ENCODE measurements around the gene KRTAP5-3.

The KRTAP5-3 gene

DNA sequence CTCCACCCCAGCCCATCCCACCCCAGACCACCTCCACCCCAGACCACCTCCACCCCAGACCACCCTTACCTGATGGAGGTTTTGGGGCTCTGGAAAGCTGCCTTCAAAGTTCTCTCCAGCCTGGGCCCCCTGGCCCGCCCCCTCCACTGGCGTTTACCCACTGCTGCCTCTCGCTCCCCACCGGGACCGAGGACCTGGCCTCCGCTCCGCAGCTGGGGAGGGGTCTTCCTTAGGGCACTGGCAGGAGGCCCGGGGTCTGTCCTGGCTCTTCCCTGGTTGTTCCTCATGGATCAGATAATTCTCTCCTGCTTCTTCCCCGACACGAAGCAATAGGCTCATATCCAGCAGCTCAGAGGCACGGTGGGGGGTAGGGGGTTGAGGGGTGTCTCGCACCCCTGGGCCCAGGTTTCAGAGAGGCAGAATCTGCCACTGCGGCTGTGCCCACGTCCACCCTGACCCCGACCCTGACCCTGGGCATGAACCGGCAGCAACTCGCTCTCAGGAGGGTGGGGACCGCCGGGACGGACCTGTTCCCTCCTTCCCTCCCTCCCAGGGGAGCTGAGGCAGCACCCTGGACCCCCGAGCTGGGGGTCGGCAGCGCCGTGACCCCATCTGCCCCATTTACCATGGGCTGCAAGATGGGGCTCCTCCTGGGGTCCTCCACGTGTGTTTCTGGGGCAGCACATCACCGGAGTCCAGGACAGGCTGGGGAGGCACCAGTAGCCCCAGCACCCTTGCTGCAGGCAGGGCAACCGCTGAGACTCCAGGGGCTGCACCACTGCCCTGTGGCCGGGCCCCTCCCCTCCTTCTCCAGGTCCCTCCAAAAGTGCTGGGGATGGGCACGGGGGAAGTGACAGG lies 34.3 kb upstream of the KRTAP5-3 start:
- no peak for DNase-seq

DNA sequence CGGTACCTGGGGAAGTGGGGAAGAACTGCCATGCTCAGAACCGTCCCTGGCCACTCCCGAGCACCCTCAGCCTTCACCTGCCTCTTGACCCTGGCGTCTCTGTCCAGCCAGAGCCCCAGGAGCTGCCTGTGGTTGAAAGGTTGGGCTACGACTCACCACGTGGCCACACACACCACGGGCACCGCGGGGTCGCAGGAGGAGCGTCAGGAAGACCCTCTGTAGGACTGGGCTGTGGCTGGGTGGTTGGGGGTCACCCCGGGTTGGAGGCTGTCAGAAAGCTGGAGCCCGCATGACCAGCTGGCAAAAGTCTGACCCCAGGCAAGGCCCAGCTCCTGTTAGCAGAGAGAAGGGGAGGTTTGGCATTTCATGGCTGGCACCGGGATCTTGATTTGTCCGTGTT lies 32.8 kb upstream of the KRTAP5-3 start:
- no peak for DNase-seq

DNA sequence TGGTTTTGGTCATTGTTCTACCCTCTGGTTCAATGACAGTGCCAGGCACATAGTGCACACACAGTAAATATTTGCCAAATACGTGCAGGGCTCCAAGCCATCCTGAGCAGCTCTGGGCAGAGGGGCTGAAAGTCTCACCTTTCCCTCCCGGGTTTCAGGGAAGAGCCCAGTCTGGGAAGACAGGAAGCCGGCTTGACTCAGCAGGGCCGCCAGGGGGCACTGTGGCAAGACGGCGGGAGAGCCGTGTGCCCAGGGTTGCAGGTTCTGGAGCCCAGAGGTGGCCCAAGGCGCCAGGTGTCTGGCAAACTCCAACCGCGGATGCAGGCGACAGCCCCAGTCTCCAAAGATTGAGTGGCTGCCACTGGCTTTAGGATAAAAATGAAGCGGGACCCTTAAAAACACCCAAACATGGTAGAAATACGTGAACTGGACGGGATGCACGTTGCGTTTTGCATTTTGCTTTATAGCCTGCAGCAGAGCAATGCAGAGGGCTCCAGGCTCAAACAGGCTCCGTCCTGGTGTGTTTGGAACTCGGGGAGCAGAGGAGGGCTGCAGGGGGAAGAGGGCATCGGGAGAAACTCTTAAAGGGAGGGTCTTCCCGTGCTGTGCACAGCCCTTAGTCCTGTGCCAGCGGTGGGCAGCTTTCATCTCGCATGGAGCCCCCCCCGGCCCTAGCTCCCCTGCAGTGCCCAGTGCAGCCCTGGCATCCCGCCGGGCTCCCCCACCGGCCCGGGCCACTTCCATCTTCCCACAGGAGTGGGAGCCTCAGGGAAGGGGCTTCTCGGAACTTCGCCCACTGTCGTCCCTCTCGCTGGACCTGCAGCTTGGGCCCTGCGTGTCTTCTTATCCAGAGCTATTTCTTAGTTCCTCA lies 32.0 kb upstream of the KRTAP5-3 start:
- peak; percentile 34 for DNase-seq

DNA sequence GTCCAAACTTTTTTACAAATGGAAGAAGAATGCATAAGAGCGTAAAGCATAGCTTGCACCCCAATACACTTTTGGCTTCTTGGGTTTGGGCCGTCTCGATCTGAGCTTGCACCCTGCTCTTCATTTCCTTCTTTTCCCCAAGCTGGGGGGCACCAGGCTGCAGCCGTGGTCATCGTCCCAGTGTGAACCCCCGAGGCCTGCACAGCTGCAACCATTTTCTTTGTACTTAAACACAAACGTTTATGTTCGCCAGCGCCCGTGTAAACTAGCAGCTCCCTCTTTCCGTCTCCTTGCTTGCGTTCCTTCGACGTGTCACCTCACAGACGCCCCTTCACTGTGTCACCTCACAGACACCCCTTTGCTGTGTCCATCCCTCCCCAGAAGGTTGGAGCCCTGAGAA lies 31.4 kb upstream of the KRTAP5-3 start:
- no peak for DNase-seq

DNA sequence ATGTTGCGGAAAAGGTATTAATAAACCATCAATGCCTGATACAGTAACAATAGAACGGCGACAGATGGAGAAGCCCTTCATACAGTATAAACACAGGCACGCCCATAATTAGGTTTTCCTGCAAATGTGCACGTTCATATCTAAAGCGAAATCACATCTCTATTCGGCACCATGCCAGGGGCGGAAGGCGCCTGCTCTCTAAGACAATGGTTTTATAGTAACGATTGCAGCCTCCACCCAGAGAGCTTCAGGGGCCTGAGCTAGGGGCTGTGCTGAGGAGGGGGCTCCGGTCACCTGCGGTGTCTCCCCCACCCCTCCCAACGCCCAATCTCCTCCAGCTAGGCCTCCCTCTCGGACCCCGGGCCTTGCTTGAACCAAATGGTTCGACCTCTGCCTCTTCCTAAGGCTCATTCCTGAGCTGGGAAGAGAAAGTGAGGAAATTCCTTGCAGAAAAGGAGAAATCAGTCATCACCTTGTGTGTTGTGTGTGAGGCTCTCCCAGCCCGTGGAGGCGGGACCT lies 30.9 kb upstream of the KRTAP5-3 start:
- no peak for DNase-seq

DNA sequence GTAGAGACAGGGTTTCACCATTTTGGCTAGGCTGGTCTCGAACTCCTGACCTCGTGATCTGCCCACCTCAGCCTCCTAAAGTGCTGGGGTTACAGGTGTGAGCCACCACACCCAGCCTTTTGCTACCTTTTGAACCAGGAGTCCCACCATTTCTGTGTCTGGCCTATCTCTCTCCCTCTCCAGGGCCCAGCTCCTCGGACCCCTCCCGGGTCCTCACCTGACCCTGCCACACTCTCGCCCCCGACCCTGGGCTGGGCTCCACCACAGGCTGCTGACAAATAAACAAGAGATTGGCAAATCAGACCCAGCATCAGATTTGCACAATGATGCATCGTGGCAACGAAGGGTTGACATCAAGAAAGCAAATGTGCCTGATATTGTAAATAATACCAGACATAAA lies 30.1 kb upstream of the KRTAP5-3 start:
- no peak for DNase-seq

DNA sequence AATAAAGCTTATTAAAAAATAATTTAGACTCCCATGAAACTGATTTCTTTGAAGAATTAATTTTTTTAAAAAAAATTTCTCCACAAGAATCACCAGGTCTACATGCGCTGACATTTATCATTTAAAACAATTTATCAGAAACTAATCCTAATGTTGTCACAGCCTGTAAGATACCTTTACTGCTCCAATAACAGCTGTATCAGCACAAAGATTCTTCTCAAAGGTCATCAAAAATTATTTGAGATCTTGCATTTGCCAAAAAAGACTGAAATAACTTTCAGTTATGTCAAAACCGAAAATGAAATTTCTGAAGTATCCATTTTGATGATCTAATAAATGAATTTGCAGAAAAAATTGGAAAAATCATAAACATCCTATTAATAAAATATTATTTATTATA lies 29.4 kb upstream of the KRTAP5-3 start:
- no peak for DNase-seq

DNA sequence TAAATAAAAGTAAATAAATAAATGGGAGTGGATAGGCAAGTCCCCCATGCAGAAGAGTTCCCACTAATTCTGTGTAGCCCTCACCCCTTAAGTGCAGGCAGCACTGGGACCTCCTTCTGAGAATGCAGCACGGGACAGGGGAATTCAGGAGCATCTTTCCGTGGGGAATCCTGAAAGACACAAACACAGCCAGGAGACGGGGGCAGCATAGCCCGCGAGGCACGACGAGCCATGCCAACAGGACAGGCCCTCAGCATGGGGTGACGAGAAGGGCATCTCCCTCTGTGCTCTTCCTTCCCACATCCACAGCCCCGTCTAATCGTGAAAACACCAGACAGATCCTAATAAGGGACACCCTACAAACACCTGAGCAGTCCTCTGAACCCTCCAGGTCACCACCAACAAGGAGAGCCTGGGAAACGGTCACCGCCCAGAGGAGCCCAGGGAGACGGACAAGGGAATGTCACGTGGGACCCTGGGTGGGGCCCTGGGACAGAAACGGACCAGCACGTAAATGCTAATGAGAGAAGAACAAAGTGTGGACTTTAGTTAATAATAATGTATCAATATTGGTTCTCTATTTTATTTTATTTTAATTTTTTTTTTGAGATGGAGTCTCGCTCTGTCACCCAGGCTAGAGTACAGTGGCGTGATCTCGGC lies 28.2 kb upstream of the KRTAP5-3 start:
- no peak for DNase-seq

DNA sequence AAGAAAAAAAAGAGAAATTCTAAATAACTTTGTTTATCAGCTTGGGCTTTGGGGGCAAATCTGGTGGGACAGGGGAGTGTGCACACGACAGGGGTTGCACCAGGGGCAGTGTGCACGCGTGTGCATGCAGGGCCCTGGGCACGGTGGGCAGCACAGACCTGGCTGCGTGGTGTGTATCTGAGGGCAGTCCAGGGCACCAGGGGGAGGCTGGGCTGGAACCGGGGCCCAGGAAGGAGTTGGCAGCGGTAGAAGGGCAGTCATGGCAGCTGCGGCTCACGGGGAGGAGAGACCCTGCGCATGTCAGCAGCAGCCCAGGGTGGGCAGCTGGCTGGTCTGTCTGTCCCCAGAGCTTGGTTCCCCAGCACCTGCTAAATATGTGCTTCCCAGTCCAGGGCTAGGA lies 25.6 kb upstream of the KRTAP5-3 start:
- no peak for DNase-seq

DNA sequence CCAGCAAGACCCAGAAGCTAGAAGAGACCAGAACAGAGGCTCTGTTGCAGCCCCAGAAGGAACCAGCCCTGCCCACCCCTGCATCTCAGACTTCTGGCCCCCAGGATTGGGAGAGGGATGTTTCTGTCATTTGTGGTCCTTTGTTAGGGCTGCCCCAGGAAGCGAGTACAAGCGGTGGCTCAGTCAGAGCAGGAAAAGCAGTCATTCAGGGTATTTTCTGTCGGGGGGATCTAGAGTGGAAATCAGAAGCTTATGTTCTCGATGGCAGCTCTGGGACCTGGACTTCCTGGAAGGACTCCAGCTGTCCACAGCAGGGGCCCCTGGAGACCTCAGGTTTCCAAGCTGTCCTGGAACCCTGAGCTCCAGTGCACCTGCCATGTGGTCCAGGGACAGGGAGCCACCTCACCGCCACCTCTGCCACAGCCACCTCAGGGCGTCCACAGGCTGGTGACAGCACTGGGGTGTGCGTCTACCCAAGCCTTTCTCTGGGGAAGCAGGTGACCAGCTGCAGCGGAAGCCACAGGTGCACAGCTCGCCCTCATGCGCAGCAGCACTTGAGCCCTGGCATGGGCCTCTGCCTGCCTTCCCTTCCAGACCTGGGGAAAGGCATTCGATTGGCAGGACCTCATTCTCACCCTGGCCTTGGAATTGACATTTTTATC lies 23.9 kb upstream of the KRTAP5-3 start:
- DNase-seq, result no peak

DNA sequence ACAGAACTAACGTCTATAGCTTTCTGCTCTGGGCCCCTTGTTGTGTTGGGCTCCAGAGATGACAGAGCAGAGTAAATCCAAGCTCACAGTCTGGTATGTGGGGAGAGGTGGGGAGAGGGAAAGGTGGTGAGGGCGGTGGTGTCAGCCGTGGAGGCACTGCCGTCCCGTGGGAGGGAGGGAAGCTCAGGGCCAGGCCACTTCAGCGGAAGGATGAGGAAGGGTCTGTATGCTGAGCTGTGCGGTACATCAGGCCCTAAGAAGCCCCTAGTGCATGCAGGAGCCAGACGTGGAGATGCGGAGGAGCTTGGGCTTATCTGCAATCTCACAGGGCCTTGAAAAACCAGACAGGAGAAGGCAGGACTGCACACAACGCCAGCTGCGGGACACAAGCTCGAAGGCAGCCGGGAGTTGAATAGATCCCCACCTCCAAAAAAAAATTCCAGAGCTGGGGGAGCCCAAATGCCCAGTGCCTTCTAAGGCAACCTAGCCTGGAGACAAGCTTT lies 22.9 kb upstream of the KRTAP5-3 start:
- DNase-seq, result no peak

DNA sequence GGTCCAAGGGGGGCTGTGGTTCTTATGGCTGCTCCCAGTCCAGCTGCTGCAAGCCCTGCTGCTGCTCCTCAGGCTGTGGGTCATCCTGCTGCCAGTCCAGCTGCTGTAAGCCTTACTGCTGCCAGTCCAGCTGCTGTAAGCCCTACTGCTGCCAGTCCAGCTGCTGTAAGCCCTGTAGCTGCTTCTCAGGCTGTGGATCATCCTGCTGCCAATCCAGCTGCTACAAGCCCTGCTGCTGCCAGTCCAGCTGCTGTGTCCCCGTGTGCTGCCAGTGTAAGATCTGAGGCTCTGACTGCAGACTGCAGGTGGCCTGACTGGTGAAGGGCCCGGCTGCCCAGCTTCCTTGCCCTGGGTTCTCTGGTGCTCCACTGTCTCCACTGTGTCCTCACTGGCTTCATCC lies 22.0 kb upstream of the KRTAP5-3 start:
- DNase-seq, result no peak

DNA sequence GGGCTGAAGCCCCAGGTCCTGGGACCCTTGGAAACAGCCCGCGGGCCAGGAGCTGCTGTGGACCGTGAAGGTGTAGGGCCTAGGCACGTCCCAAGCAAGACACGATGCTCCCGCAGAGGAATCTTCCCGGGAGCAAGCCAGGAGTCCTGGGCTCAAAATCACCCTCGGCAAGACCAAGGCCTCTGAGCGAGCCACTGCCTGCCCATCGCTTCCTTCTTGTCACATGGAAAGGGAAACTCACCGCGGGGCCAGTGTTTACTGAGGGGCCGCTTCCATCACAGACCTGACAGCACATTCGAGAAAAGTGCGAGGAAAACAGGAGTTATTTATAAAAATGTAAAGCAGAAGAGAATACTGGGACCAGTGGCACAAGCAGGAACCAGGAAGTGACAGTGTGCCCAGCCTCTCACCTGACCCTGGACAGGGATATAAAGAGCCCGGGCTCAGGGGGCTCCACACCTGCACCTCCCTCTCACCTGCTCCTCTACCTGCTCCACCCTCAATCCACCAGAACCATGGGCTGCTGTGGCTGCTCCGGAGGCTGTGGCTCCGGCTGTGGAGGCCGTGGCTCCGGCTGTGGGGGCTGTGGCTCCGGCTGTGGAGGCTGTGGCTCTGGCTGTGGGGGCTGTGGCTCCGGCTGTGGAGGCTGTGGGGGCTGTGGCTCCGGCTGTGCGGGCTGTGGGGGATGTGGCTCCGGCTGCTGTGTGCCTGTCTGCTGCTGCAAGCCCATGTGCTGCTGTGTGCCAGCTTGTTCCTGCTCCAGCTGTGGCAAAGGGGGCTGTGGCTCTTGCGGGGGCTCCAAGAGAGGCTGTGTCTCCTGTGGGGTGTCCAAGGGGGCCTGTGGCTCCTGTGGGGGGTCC lies 21.3 kb upstream of the KRTAP5-3 start, which contains the start of gene KRTAP5-5:
KRTAP5-5 (plus strand) TSS at position 450 of the 860 bp plus-strand sequence; CDS start at position 516, 66 bp downstream.
- DNase-seq, result no peak

DNA sequence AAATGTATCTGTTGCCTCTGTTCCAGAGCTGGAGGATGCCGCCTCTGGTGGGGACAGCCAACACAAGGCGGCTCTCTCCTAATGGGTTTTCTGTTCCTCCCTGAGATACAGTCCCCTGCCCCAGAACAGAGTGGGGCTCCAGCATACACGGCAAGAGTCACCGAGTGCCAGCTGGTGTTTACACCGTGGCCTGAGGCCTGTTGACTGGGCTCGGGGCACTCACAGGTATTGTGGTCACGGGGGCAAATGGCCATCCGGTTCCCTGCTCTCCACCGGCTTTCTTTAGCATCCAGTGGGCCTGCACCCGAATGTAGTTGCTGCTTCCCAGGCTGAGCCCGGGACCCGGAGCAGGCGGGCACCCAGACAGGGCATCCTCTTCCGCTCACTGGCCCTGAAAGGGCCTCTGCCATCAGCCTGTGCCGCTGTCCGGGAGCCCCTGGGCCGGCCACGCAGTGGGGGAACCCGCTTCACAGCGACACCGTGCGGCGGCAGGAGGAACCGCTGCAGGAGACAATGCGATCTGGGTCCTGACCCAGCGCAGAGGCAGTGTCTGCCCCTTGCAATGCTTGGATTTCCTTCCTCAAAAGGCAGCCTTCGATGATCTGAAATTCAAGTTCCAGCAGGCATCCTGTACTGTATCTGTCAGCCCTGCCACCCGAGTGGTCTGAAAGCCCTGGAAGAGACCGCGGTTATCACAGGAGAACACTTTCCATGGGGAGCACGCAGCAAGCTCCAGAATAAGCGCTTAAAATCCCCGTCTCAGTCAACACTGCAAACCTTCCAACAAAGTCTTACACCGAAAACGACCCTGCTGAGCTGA lies 20.5 kb upstream of the KRTAP5-3 start:
- peak; percentile 69 for DNase-seq

DNA sequence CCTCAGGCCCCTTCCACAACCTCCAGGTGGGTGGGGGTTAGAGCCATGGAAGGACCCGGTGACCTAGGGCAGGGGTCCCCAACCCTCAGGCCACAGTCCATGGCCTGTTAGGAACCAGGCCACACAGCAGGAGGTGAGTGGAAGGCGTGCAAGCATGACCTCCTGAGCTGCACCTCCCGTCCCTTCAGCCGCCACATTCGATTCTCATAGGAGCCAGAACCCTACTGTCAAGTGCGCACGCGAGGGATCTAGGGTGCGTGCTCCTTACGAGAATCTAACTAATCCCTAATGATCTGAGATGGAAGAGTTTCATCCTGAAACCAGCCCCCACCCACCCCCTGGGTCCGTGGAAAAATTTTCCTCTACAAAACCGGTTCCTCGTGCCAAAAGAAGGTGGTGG lies 17.3 kb upstream of the KRTAP5-3 start:
- DNase-seq, result no peak

DNA sequence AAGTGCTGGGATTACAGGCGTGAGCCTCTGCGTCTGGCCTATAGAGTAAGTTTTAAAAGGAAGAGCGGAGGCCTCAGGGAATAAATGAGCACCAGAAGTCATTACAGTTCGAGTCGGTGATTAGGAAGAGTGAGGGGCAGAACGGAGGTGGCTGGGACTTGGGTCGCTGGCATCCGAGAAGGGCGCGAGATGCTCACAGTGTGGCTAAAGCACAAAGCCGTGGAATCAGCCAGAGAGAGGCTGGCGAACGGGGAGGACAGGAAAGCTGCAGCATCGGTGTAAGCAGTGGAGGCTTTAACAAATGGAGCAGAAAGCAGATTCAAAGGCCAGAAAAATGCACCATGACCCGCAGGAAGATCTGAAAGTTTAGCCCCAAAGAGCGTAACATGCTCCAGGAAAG lies 16.4 kb upstream of the KRTAP5-3 start:
- no peak for DNase-seq

DNA sequence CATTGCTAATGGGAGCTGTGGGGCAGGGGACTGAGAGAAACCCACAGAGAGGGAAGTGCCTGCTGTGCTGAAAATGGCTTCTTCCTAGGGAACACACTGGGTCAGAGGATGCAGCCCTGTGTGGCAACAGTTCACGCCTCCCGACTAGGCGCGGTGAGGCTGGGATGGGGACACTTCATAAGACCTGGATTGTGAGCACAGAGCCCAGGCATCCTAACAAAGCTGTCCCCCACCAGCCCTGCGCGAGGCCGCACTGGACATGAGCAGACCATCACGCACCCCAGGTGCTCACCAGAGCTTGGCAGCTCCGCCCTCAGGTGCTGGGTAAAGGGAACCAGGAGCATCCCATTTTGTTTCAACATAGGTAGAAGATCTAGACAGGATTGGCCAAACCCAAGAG lies 15.5 kb upstream of the KRTAP5-3 start:
- DNase-seq, result no peak

DNA sequence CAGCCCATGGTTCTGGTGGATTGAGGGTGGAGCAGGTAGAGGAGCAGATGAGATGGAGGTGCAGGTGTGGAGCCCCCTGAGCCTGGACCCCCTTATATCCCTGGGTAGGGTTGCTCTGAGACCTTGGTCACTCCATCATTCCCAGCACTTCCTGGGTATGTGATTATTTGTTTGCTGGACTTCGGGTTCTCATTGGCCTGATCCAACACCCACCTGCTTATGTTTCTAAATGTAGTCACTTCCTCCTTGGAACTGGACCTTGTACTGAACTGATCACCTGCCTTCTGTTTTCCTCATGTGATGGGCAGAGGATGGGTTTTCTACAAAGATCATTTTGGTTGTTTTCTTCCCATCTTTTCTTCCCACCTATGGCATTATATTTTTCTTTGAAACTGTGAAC lies 13.8 kb upstream of the KRTAP5-3 start, which contains the start of gene KRTAP5-4:
KRTAP5-4 (minus strand) TSS at position 53 of the 400 bp plus-strand sequence; CDS start at position 8, 45 bp downstream.
- no peak for DNase-seq

DNA sequence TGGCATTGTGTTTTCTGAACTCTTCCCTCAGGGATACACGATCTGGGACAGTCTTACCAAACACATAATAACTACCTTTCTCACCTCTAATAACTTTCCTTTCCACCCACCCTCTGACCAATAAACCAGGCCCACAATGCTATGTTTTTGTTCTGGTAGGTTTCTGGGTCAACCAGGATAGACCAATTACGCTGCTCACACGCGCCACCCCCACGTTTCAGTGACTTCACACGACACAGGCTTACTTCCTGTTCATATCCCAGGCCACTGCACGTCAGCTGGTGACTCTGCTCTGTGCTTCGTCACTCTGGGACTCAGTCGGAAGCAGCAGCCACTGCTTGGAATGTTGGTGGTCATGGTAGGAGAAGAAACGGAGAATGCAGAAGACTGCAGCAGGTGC lies 11.2 kb upstream of the KRTAP5-3 start:
- DNase-seq, result no peak

DNA sequence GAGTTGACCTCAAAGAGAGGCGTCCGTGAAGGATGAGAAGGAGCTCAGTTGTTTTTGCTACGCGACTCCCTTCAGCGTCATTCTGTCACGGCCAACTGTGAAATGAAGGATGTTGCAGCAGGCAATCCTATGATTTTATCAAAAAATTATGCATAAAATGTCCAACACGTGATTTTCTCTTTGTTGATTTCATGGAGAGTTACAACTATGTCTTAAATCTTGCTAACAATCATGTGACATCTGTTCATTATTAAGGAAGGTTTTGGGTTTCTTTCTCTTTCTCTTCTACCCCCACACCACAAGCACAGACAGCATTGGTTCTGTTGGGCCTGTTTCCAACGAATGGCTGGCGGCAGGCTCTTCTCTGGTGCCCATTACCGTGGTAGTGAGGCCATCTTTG lies 10.0 kb upstream of the KRTAP5-3 start:
- DNase-seq, result no peak

All from activated CD4-positive, alpha-beta T cell treated with anti-CD3 and anti-CD28 coated beads, Interleukin-2, Interleukin-6, amounts not matched to agents 100 ng/mL and 50 ng/mL, durations not matched to agents 16 hours and 8 hours (primary cell).